ENCODE measurements around the gene PRKAG2. TPM values are rescaled to one million over a fixed set of nuclear protein-coding genes. Genes with fewer than 3 reads are reported as not detected.
A peak's percentile ranks its signal among the peaks of the same experiment; 100 is the strongest.

PRKAG2 gene
- total and polyA plus RNA-seq, 2 of the 13 experiments (the other 11 are each of a cell fraction or from before 2014, with no cell fraction given), result 0.90 to 1.3 TPM

- no peak for TF ChIP-seq DZIP1 (CRISPR knock-in tag; IDR thresholded peaks at IDR 0.05)
- no peak for TF ChIP-seq SCMH1 (CRISPR knock-in tag; IDR thresholded peaks at IDR 0.05; ENCODE audit: borderline replicate concordance)
- no peak for TF ChIP-seq ZBED4 (CRISPR knock-in tag; IDR thresholded peaks at IDR 0.05; ENCODE audit: borderline replicate concordance)
These were observed 154.4 kb downstream of the PRKAG2 start (continued) for GRCh38 chr7:151722533-151722932.

- TF ChIP-seq ZBTB1 (CRISPR knock-in tag; IDR thresholded peaks at IDR 0.05; ENCODE audit: borderline replicate concordance), result no peak
- TF ChIP-seq LCORL (IDR thresholded peaks at IDR 0.05), result no peak
- TF ChIP-seq LCORL (CRISPR knock-in tag; IDR thresholded peaks at IDR 0.05), result no peak
- peak; percentile 81 for TF ChIP-seq ZFP36 (IDR thresholded peaks at IDR 0.05; ENCODE audit: borderline replicate concordance, low read depth, low read length, partially characterized antibody)
- TF ChIP-seq ZNF33B (CRISPR knock-in tag; IDR thresholded peaks at IDR 0.05), result no peak
- no peak for TF ChIP-seq ZNF34 (CRISPR knock-in tag; IDR thresholded peaks at IDR 0.05; ENCODE audit: borderline replicate concordance)
- ChIA-PET CTCF (ENCODE audit: low intra/inter-chr PET ratio, low total read pairs) (no interaction called here), POLR2A (no interaction called here)
- in situ Hi-C loops (cut with HindIII; ENCODE audit: extremely low pct_ligation_motif_present, low pct_unique_long_range_greater_than_20kb) (no loop called here), intact Hi-C loops (cut with micrococcal nuclease; ENCODE audit: unreplicated experiment) (no loop called here)
- no peak for DNase-seq (ENCODE audit: low spot score)
- Histone ChIP-seq H3K4me3 (replicated peaks in 1 of 3; ENCODE audit: insufficient read depth in 1 of 3, low read depth in 2 of 3, low read length in 3 of 3) (no peak overlapping the region), H2AFZ (ENCODE audit: low read length) (no peak overlapping the region), H3K4me2 (ENCODE audit: low read depth, low read length) (no peak overlapping the region), H3K4me1 (ENCODE audit: insufficient read depth, low read length) (no peaks in the 10 kb centered on the region), H3K27me3 (ENCODE audit: control insufficient read depth in 1 of 2, insufficient read depth in 2 of 2, low read length in 2 of 2) (peaks cover 0 to 42% of the 10 kb centered on the region in 2 experiments; a peak in 3 of 5 replicates), H3K27ac (ENCODE audit: extremely low read length, insufficient read depth, low read length) (no peak overlapping the region), H3K36me3 (replicated peaks in 1 of 2; ENCODE audit: control insufficient read depth in 1 of 2, insufficient read depth in 2 of 2, low read length in 2 of 2) (no peaks in the 10 kb centered on the region), H3K79me2 (ENCODE audit: insufficient read depth, low read length) (no peaks in the 10 kb centered on the region), H3K9me3 (ENCODE audit: low read length) (no peaks in the 10 kb centered on the region), H3K9ac (ENCODE audit: insufficient read depth, low read depth, low read length) (no peak overlapping the region), H4K20me1 (ENCODE audit: insufficient read depth, low read length) (no peaks in the 10 kb centered on the region)
- BruUV-seq (replicated peaks), result no TSS peak
- 7% methylated on average over 5 of the region's 5 CpGs for WGBS (ENCODE audit: low lambda C conversion rate)
- no peak for FAIRE-seq
- no peak for ATAC-seq
These were observed 155.2 kb downstream of the PRKAG2 start for GRCh38 chr7:151721694-151722093.
